DOHH2 (cell line): Measurements from ENCODE around the gene MTIF3.

ENCODE experiments used
- H3F3A ChIP-seq: fragments of 200-600 bp; sonication (generic), shearing (Covaris generic); 2 replicates; pipeline ENCODE4 v1.6.0; 2016; ENCODE audit warnings: antibody characterized with exemption, mild to moderate bottlenecking; ENCODE audit not compliant: control insufficient read depth, insufficient read depth
- H3K27ac ChIP-seq: fragments of 200-600 bp; sonication (generic); 2 replicates; pipeline ENCODE4 v1.5.1; 2014; ENCODE audit warnings: low read depth, mild to moderate bottlenecking, low read length, moderate library complexity
- H3K27me3 ChIP-seq: fragments of 200-600 bp; sonication (generic); 2 replicates; pipeline ENCODE4 v1.6.1; 2014; ENCODE audit warnings: mild to moderate bottlenecking, low read length, mixed read lengths; ENCODE audit not compliant: control insufficient read depth
- H3K36me3 ChIP-seq: fragments of 200-600 bp; sonication (generic); 2 replicates; pipeline ENCODE4 v1.6.1; 2014; ENCODE audit warnings: mild to moderate bottlenecking, low read length, moderate library complexity, mixed read lengths; ENCODE audit not compliant: control insufficient read depth
- H3K4me1 ChIP-seq: fragments of 200-600 bp; sonication (generic); 2 replicates; pipeline ENCODE4 v1.6.1; 2014; ENCODE audit warnings: mild to moderate bottlenecking, low read length, mixed read lengths; ENCODE audit not compliant: control insufficient read depth
- H3K4me2 ChIP-seq: fragments of 200-600 bp; sonication (generic); 2 replicates; pipeline ENCODE4 v1.6.0; 2014; ENCODE audit warnings: mild to moderate bottlenecking, low read length, moderate library complexity
- H3K4me3 ChIP-seq: fragments of 200-600 bp; sonication (generic); 2 replicates; pipeline ENCODE4 v1.5.1; 2014; ENCODE audit warnings: mild to moderate bottlenecking, low read length, mixed read lengths
- H3K79me2 ChIP-seq: fragments of 200-600 bp; sonication (generic); 2 replicates; pipeline ENCODE4 v1.6.1; 2014; ENCODE audit warnings: mild to moderate bottlenecking, low read length, mixed read lengths; ENCODE audit not compliant: control insufficient read depth
- H3K9me2 ChIP-seq: fragments of 200-600 bp; sonication (generic); replicated peaks from 2 replicates; pipeline ENCODE4 v1.6.1; 2014; ENCODE audit warnings: mild to moderate bottlenecking, low read length, mixed read lengths; ENCODE audit not compliant: control insufficient read depth
- H3K9me3 ChIP-seq: fragments of 200-600 bp; sonication (generic); 2 replicates; pipeline ENCODE4 v1.6.1; 2014; ENCODE audit warnings: antibody characterized with exemption, low read length, mixed read lengths; ENCODE audit not compliant: control insufficient read depth, insufficient read depth
- H4K20me1 ChIP-seq: fragments of 200-600 bp; sonication (generic); 2 replicates; pipeline ENCODE4 v1.6.0; 2014; ENCODE audit warnings: low read depth, mild to moderate bottlenecking, antibody characterized with exemption, low read length, moderate library complexity; ENCODE audit not compliant: control insufficient read depth, insufficient read depth
- CTCF ChIP-seq: fragments of 200-600 bp; sonication (generic); IDR thresholded peaks from one replicate; pipeline ENCODE4 v1.5.1; 2014; ENCODE audit warnings: antibody characterized with exemption, mild to moderate bottlenecking, low read depth, low read length; ENCODE audit not compliant: poor library complexity, severe bottlenecking
- EZH2phosphoT487 ChIP-seq: fragments of 200-600 bp; sonication (generic); IDR thresholded peaks from 2 replicates; pipeline ENCODE4 v1.6.1; 2017; ENCODE audit warnings: borderline replicate concordance, mild to moderate bottlenecking, antibody characterized with exemption, low read length, moderate library complexity, mixed read lengths

Gene MTIF3

GRCh38 chr13:27405546-27406134 lies 44.7 kb downstream of the MTIF3 start:
- Histone ChIP-seq H3K27me3 (peaks cover 20% of the 10 kb centered on the region), H3K9me2 (no peaks in the 10 kb centered on the region), H3K79me2 (no peaks in the 10 kb centered on the region), H3K4me3 (no peak overlapping the region), H4K20me1 (no peaks in the 10 kb centered on the region), H3K9me3 (0 out of 2 replicates have a peak, but pooled peaks cover under 1% of the 10 kb centered on the region), H3K27ac (no peak overlapping the region), H3F3A (no peaks in the 10 kb centered on the region), H3K36me3 (no peaks in the 10 kb centered on the region), H3K4me2 (no peak overlapping the region), H3K4me1 (peaks cover 6% of the 10 kb centered on the region; the same call in 1 of the 2 replicates)
- TF ChIP-seq EZH2phosphoT487 (no peak), CTCF (no peak)

- no peaks in the 10 kb centered on the region for H4K20me1 ChIP-seq
- no peak overlapping the region for H3K27ac ChIP-seq
- H3K9me3 ChIP-seq, result 0 out of 2 replicates have a peak, but pooled peaks cover 4% of the 10 kb centered on the region
- H3K9me2 ChIP-seq, result no peaks in the 10 kb centered on the region
- no peaks in the 10 kb centered on the region for H3K79me2 ChIP-seq
- H3K4me2 ChIP-seq, result no peak overlapping the region
- H3K4me3 ChIP-seq, result no peak overlapping the region
- TF ChIP-seq CTCF, result no peak
- no peak for TF ChIP-seq EZH2phosphoT487
- no peaks in the 10 kb centered on the region for H3K36me3 ChIP-seq
- H3K4me1 ChIP-seq, result peaks cover 6% of the 10 kb centered on the region; the same call in 1 of the 2 replicates
- no peaks in the 10 kb centered on the region for H3F3A ChIP-seq
- H3K27me3 ChIP-seq, result peaks cover 20% of the 10 kb centered on the region
Measured at GRCh38 chr13:27404680-27405079, 45.7 kb downstream of the MTIF3 start.

GRCh38 chr13:27403727-27404385 lies 46.5 kb downstream of the MTIF3 start:
- Histone ChIP-seq H3K9me2 (no peaks in the 10 kb centered on the region), H3K4me1 (peaks cover 6% of the 10 kb centered on the region; the same call in 1 of the 2 replicates), H3K27ac (no peak overlapping the region), H3K9me3 (0 out of 2 replicates have a peak, but pooled peaks cover 4% of the 10 kb centered on the region), H3K4me2 (no peak overlapping the region), H3K36me3 (no peaks in the 10 kb centered on the region), H3K4me3 (no peak overlapping the region), H3K79me2 (no peaks in the 10 kb centered on the region), H3K27me3 (peaks cover 13% of the 10 kb centered on the region), H4K20me1 (no peaks in the 10 kb centered on the region), H3F3A (no peaks in the 10 kb centered on the region)
- TF ChIP-seq EZH2phosphoT487, result no peak
- no peak for TF ChIP-seq CTCF
